ENCODE measurements around the gene VENTX.
"Not testable (repeated sequence)": the region's sequence is repeated elsewhere in the genome, so short reads cannot be mapped to it uniquely, and the experiment has no call there.

The VENTX gene

GRCh38 chr10:133254421-133255120 lies 16.9 kb downstream of the VENTX start:
- no peak for DNase-seq (ENCODE audit: low read depth in 2 of 3, low spot score in 1 of 3)

- no peak for DNase-seq (ENCODE audit: low read depth in 2 of 3, low spot score in 1 of 3)
Observed at GRCh38 chr10:133255323-133255722, 17.7 kb downstream of the VENTX start.

GRCh38 chr10:133257489-133258065 lies 19.9 kb downstream of the VENTX start:
- no peak for DNase-seq (ENCODE audit: low read depth in 2 of 3, low spot score in 1 of 3)

DNA sequence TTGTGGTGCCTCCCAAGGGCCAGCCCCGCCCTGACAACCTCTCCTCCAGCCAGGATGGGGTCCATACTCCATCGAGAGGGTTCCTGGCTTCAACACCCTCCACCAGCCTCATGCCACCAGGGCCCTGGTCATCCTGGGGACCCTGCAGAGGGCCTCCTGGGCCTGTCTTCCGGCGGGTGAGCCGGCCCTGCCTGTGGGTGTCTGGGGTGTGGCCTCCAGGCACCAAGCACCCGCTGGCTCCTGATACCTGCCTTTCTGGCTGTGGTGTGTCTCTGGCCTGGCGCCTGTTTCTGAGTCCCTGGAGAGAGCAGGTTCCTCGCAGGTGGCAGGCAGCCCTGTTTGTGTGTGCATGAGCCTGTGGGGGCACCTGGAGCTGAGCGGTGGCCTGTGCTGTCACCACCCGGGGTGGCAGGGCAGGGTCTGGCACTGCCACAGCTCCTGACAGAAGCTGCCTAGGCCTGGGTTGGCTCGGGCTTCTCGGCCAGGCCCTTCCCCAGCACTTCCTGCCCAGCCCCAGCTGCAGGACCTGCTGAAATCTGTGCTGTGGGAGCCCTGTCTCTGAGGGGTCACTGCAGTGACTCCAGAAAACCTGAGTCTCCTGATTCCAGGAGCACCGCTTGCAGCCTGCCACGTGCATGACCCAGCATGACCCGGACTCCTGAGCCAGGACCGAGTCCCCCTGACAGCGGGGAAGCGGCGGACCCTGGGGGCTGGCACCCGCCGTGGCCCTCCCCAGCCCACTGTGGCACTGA lies 20.6 kb downstream of the VENTX start:
- DNase-seq (ENCODE audit: low read depth in 2 of 3, low spot score in 1 of 3), result no peak

DNA sequence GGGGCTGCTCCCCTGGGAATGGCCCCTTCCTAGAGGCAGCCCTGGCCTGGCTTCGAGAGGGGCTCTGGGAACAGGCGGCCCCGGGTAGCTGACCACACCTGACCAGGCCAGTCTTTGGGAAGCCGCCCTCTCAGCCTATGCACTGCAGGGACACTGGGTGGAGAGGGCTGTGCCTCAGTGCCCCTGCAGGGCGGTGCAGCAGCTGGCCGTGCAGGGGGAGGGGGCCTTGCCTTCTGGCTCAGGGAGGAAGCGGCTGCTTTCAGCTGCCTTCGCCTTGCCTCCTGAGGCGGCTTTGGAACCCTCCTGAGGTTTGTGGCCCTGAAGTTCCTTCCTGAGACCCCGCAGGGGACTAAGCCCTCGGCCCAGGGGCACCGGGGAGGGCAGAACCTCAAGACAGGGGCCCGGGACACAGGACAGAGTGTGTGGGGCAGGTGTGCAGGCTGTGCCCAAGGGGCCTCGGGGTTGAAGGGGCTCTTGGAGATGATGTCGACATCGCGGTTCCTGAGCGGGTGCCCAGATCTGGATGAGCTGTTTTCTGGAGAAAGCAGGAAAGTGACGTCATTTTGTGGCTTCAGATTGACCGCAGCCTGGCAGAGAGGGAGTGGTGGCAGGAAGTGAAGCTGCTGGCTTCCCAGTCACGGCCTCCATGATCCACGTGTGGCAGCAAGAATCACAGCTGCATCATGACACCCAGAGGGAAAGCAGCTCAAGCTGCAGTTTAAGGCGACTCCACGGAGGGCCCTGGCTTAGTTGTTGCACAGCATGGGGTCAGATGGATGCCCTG lies 21.4 kb downstream of the VENTX start:
- peak; percentile 87 to 96 (median 92) for DNase-seq (ENCODE audit: low read depth in 2 of 3, low spot score in 1 of 3)

DNA sequence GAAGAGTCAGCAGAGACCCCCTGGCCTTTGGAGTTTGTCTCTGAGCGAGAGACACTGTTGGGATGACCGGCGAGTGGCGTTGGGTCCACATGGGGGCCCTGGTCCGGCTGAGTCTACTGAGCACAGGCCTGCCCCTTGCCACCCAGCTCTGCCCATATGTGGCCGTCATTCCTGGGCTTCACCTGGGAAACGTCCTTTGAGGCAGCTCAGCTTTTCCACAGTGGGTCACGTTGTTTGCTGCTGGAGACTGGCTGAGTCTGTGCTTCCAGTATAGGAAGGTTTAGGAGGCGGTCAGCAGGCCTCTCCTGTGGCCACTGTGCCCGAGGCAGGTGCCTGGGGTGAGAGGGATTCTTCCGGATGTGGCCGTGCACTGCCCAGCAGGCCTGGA lies 21.9 kb downstream of the VENTX start:
- DNase-seq (ENCODE audit: low read depth in 2 of 3, low spot score in 1 of 3), result no peak

DNA sequence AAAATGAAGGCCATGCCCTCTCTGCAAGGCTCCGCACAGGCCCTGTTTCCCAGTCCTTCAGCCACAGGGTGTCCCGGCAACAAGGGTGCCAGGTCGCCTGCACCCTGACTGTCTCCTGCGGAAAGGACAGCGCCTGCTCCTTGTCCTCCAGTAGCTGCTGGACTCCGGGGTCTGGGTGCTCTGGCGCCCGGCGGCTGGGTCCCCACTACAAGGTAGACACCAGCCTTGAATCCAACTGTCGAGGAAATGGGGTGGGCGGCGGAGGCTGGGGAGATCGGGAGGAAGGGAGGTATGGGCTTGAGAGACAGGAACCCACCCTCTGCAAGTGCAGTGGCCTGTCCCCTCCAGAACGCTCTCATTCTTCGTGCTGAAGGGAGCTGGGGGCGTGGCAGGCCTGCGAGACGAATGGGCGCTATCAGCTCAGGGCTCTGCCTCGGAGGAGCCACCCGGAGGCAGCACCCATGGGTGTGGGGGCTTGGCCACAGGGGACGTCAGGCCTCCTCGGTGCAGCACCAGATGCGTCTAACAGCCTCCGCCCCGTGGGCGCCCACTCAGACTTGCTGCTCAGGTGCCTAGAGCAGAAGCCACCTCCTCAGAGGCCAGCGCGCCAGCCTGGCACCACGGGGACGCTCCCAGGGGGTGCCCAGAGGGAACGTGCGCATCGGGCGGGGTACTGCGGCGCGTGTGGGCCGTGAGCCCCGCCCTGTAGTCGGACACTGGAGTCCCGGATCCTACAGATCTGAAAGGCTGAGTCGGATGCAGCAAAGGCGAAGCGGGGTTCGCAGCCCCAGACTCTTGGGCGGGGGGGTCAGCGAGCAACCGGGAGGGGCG lies 23.5 kb downstream of the VENTX start:
- peak; percentile 40 to 63 (median 61) for DNase-seq (ENCODE audit: low read depth in 2 of 3, low spot score in 1 of 3)

GRCh38 chr10:133261726-133262325 lies 24.2 kb downstream of the VENTX start:
- peak; percentile 72 to 86 (median 83) for DNase-seq (ENCODE audit: low read depth in 2 of 3, low spot score in 1 of 3)

DNA sequence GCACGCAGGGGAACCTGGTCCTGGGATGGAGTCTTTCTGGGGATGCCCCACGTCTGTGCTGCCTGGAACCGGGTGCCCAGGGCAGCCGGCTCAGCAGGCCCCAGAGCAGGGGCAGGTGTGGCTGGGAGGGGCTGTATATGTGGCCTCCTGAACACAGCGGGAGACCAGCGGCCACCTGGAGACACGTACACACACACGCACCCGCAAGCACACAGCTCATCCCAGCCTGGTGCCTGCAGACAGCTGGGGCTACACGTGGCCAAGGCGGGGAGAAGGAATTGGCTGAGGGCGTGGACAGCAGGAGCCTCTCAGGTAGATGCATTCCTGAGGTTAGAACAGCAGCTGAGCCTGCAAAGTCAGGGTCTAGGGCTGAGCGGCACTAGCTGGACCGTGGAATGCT lies 25.0 kb downstream of the VENTX start:
- DNase-seq (ENCODE audit: low read depth in 2 of 3, low spot score in 1 of 3), result no peak

DNA sequence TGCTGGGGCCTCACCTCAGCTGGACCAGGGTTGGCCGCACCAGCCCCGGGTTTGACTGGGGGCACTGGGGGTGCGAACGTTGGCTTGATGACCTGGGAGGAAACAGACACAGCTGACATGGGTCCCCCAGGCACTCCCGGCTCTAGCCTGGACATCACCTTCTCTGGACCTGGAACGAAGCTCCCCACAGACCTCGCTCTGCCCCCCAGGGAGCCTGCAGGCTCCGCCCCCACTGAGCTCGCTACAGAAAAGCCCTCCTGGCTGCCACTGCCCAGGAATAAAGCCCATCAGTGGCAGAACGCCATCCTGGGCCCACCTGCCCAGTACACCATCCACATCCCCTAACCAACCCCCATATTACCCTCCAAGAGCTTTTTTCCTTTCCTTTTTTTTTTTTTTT lies 26.0 kb downstream of the VENTX start:
- DNase-seq (ENCODE audit: low read depth in 2 of 3, low spot score in 1 of 3), result no peak

DNA sequence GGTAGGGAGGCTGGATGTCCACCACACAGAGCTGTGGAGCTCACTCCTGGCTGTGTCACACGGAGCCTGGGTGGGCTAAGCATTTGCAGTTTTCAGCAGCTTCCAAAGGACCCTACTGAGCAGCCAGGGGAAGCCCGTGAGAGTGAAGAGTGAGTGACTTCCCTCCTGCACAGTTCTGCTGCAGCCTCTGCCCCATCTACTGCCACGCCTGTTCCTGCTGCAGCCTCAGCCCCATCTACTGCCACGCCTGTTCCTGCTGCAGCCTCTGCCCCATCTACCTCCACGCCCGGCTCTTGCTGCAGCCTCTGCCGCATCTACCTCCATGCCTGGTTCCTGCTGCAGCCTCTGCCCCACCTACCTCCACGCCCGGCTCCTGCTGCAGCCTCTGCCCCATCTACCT lies 26.8 kb downstream of the VENTX start:
- no peak for DNase-seq (ENCODE audit: low read depth in 2 of 3, low spot score in 1 of 3)

GRCh38 chr10:133265052-133265451 lies 27.4 kb downstream of the VENTX start:
- DNase-seq (ENCODE audit: low read depth in 2 of 3, low spot score in 1 of 3), result not testable (repeated sequence)

DNA sequence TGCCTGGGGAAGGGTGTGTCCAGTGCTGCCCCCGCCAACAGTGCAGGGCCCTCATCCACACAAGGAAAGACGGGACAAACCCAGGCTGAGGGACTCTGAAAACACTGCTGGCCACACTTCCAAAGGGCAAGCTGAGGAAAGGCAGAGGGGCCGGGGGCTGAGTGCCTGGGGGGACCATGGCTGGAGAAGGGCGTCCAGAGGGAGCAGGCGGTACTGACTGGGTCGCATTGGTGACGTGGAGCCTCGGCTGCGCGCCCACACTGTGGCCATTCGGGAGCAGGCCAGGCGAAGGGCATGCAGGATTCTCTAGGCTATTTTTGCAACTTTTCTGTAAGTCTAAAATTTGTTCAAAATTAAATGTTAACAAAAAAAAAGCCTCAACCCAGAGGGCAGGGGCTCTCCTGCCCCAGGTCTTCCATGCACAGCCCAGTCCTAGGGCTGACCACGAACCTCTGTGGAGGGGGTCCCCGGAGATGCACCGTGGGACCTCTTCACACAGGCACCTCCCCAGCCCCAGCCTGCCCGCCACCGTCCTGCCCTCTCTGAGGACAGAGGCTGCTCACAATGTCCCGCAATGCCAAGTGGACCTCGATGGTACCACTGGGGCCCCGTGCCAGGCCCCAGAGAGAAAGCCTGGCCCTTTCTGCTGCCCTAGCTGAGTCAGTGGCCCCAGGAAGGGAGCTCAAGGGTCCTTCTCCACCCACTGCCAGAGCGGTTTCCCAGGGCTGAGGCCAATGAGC lies 28.6 kb downstream of the VENTX start:
- no peak for DNase-seq (ENCODE audit: low read depth in 2 of 3, low spot score in 1 of 3)

GRCh38 chr10:133267293-133267692 lies 29.6 kb downstream of the VENTX start:
- no peak for DNase-seq (ENCODE audit: low read depth in 2 of 3, low spot score in 1 of 3)

GRCh38 chr10:133267829-133268228 lies 30.2 kb downstream of the VENTX start:
- DNase-seq (ENCODE audit: low read depth in 2 of 3, low spot score in 1 of 3), result no peak

- DNase-seq (ENCODE audit: low read depth in 2 of 3, low spot score in 1 of 3), result no peak
Observed at GRCh38 chr10:133268532-133268931, 30.9 kb downstream of the VENTX start.

DNA sequence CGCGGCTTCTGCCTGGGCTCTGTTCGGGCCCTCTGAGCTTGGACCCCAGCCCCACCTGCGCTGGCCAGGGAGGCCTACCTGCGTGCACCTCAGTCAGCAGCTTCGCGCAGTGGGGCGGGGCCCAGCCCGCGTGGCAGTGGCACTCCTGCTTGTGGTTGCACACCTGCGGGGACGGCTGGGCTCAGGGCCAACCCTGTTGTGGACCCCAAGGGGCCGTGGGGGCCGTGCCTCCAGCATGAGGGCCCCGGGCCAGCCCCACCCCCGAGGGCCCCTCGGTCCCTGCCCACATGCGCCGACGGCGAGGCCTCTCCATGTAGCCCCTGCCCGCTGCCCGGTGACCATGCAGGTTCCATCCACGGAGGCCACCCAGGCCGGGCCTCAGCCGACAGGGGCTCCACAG lies 31.7 kb downstream of the VENTX start:
- no peak for DNase-seq (ENCODE audit: low read depth in 2 of 3, low spot score in 1 of 3)

- no peak for DNase-seq (ENCODE audit: low read depth in 2 of 3, low spot score in 1 of 3)
Observed at GRCh38 chr10:133270204-133270603, 32.5 kb downstream of the VENTX start.

DNA sequence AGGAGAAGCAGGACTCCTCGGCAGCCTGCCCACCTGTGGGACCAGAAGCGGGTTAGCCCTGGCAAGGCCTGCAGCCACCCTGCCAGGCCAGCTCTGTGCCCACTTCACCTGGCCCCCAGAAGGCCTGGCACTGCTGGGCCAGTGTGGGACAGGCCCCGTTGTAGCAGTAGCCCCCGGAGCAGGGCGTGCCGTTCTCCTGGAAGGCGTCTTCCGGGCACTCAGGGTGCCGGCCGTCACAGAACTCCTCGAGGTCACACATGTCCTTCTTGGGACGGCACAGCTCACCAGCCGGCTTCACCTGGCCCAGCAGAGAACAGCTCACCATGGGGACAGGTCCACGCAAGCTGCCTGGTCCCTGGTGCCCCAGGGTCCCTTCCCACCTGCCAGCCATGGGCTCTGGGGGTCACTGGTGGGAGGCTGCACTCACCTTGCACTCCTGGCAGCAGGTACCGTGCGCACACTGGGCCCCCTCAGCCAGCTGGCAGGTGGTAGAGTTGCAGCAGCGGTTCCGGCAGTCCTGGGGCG lies 33.2 kb downstream of the VENTX start:
- DNase-seq (ENCODE audit: low read depth in 2 of 3, low spot score in 1 of 3), result no peak
